ENCODE data around the gene MVD.
"Not testable (repeated sequence)": the region's sequence is repeated elsewhere in the genome, so short reads cannot be mapped to it uniquely, and the experiment has no call there.

The MVD gene

GRCh38 chr16:88681709-88682451, 19.0 kb upstream of the MVD start:
- peak; percentile 51 to 77 (median 75) for DNase-seq (ENCODE audit: low read depth in 3 of 3)

GRCh38 chr16:88681084-88681680, 18.3 kb upstream of the MVD start:
- no peak for DNase-seq (ENCODE audit: low read depth in 3 of 3)

- no peak for DNase-seq (ENCODE audit: low read depth in 3 of 3)
Observed at GRCh38 chr16:88680554-88681083, 17.7 kb upstream of the MVD start.

- DNase-seq (ENCODE audit: low read depth in 3 of 3): no peak
Observed at GRCh38 chr16:88678224-88678979, 15.5 kb upstream of the MVD start.

GRCh38 chr16:88677721-88678120, 14.8 kb upstream of the MVD start:
- no peak for DNase-seq (ENCODE audit: low read depth in 3 of 3)

GRCh38 chr16:88676502-88677242, 13.8 kb upstream of the MVD start:
- DNase-seq (ENCODE audit: low read depth in 3 of 3): no peak

GRCh38 chr16:88673716-88674379, 11.0 kb upstream of the MVD start:
- DNase-seq (ENCODE audit: low read depth in 3 of 3): no peak

- DNase-seq (ENCODE audit: low read depth in 3 of 3): no peak
Observed at GRCh38 chr16:88672776-88673175, 9.9 kb upstream of the MVD start.

GRCh38 chr16:88671806-88672205, 8.9 kb upstream of the MVD start:
- no peak for DNase-seq (ENCODE audit: low read depth in 3 of 3)

- DNase-seq (ENCODE audit: low read depth in 3 of 3): no peak
Observed at GRCh38 chr16:88669980-88670379, 7.1 kb upstream of the MVD start.

GRCh38 chr16:88669493-88669892, 6.6 kb upstream of the MVD start:
- DNase-seq (ENCODE audit: low read depth in 3 of 3): not testable (repeated sequence)

- no peak for DNase-seq (ENCODE audit: low read depth in 3 of 3)
Observed at GRCh38 chr16:88667461-88667860, 4.6 kb upstream of the MVD start.

- no peak for DNase-seq (ENCODE audit: low read depth in 3 of 3)
Observed at GRCh38 chr16:88665570-88665969, 2.7 kb upstream of the MVD start.

- DNase-seq (ENCODE audit: low read depth in 3 of 3): no peak
Observed at GRCh38 chr16:88665148-88665547, 2.3 kb upstream of the MVD start.

GRCh38 chr16:88662222-88662842, 559 bp downstream of the MVD start:
- no peak for DNase-seq (ENCODE audit: low read depth in 3 of 3)

GRCh38 chr16:88661468-88661867, 1.4 kb downstream of the MVD start:
- no peak for DNase-seq (ENCODE audit: low read depth in 3 of 3)

GRCh38 chr16:88659160-88659559, 3.7 kb downstream of the MVD start:
- DNase-seq (ENCODE audit: low read depth in 3 of 3): no peak

GRCh38 chr16:88658714-88659113, 4.2 kb downstream of the MVD start:
- no peak for DNase-seq (ENCODE audit: low read depth in 3 of 3)

- no peak for DNase-seq (ENCODE audit: low read depth in 3 of 3)
Observed at GRCh38 chr16:88657371-88657770, 5.5 kb downstream of the MVD start.

- no peak for DNase-seq (ENCODE audit: low read depth in 3 of 3)
Observed at GRCh38 chr16:88656291-88656980, 6.5 kb downstream of the MVD start.

Measured in stimulated activated CD4-positive, alpha-beta T cell treated with anti-CD3 and anti-CD28 coated beads, TNF-alpha, amount 100 ng/mL, for 48 hours (primary cell).